NB4 (cell line): ENCODE measurements around the gene PRR23E.

Experiments
- CTCF ChIP-seq: IDR thresholded peaks from one replicate; pipeline ENCODE4 v1.5.1; 2012; ENCODE audit warnings: low read depth, low read length
- MAX ChIP-seq: IDR thresholded peaks from 2 replicates; pipeline ENCODE4 v1.6.1; 2011; ENCODE audit warnings: low read depth, low read length
- MYC ChIP-seq: IDR thresholded peaks from 2 replicates; pipeline ENCODE4 v1.6.1; 2011; ENCODE audit warnings: low read depth, low read length
- POLR2A ChIP-seq: IDR thresholded peaks from 2 replicates; pipeline ENCODE4 v1.6.1; 2011; ENCODE audit warnings: mild to moderate bottlenecking; ENCODE audit not compliant: insufficient read length; ENCODE audit errors: extremely low read depth

- no peak for TF ChIP-seq CTCF
- TF ChIP-seq POLR2A = no peak
- TF ChIP-seq MAX = no peak
- no peak for TF ChIP-seq MYC
Observed at GRCh38 chr3:127193775-127194174, 844 bp downstream of the PRR23E start.
